Anterior cingulate cortex (tissue), 58 donors: ENCODE measurements around the gene TACR2.

Experiments
- DNase-seq, 58 donors: peaks; one replicate each; lab custom pipeline; 2025; lab: John Stamatoyannopoulos, UW

The TACR2 gene

GRCh38 chr10:69377933-69378332 lies 38.8 kb downstream of the TACR2 start:
- DNase-seq: no peak

- DNase-seq: no peak
Measured at GRCh38 chr10:69377191-69377590, 39.5 kb downstream of the TACR2 start.

DNA sequence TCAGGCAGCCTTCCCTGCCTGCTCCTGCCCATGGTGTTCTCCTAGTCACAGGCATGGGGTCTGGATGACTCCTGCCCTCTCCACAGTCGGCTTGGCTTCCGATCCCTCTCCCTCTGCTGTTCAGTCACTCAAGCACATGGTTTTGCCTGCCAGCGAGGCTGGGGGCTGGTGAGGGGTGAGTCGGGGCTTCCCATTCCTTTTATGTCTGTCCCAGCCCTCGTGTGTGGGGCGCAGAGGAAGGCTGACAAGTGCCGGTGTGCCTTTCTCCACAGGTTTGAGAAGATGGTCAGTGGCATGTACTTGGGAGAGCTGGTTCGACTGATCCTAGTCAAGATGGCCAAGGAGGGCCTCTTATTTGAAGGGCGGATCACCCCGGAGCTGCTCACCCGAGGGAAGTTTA lies 40.1 kb downstream of the TACR2 start:
- DNase-seq: no peak

GRCh38 chr10:69375307-69376151 lies 41.2 kb downstream of the TACR2 start:
- DNase-seq: peak in 50 of 58 donors; percentile 24 to 91 (median 58)

- no peak for DNase-seq
Measured at GRCh38 chr10:69374931-69375306, 41.8 kb downstream of the TACR2 start.

DNA sequence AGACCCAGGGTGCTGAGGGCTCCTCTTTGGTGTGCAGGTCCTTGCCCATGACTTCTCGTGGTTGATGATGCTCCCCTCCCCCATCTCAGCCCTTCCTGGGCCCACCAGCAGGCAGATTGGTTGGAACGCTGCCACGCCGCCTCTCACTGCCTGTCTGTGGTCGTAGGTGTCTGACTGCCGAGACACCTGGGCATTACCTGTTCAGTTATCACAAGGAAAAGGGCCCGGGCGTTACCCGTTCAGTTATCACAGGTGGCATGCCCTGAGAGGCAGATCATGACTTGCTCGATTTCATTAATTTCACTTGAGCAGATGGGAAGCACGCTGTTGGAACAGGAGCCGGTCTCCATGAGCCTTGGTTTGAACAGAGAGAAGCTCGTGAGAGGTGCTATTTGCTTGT lies 42.5 kb downstream of the TACR2 start:
- no peak for DNase-seq

- no peak for DNase-seq
Measured at GRCh38 chr10:69372126-69372980, 44.4 kb downstream of the TACR2 start.

GRCh38 chr10:69367469-69367868 lies 49.2 kb downstream of the TACR2 start:
- no peak for DNase-seq

- DNase-seq: no peak
Measured at GRCh38 chr10:69366738-69367137, 50.0 kb downstream of the TACR2 start.

DNA sequence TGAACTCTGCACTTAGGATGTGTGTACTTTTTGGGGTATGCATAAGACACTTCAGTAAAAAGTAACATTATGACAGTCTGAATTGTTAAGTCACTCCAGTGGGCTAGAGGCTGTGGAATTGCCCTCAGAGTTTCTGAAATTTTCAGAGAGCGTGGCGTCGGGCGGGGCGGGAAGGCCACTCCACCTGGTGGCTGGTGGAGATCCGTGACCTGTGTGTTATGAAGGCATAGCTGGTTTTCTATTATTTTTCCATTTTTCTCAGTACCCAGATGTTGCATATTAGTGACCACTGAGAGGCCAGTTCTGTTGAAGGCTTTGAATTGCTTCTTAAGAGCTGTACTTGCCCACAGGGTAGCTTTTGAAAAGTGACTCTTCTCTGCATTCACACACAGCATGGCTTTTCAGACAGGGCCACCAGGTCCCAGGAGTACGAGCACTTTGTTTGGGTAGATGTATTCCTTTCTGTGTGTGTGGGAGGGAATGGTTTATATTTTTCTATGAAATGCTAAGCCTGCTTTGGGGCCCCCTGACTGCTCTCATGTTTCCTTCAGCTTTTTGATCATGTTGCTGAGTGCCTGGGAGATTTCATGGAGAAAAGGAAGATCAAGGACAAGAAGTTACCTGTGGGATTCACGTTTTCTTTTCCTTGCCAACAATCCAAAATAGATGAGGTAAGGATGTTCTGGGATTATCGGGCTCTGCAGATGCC lies 52.3 kb downstream of the TACR2 start:
- DNase-seq: no peak

- DNase-seq: no peak
Measured at GRCh38 chr10:69363666-69364065, 53.1 kb downstream of the TACR2 start.

GRCh38 chr10:69362471-69362954 lies 54.2 kb downstream of the TACR2 start:
- peak in 1 of 58 donors; percentile 11 for DNase-seq

DNA sequence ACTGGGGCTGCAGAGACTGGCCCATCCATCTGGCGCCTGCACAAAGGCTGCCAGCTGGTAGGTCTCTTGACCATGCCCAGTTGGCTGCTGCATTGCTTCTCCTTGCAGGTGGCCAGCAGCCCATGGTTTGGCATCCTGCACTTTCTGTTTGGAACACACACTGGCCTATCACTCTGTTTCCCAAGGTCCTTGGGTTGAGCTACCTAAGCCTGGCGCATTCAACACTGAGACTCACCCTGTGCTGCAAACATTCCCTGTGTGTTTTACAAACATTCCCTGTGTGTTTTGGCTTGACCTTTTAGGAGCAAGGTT lies 55.5 kb downstream of the TACR2 start:
- peak in 2 of 58 donors; percentile 15 to 38 for DNase-seq

DNA sequence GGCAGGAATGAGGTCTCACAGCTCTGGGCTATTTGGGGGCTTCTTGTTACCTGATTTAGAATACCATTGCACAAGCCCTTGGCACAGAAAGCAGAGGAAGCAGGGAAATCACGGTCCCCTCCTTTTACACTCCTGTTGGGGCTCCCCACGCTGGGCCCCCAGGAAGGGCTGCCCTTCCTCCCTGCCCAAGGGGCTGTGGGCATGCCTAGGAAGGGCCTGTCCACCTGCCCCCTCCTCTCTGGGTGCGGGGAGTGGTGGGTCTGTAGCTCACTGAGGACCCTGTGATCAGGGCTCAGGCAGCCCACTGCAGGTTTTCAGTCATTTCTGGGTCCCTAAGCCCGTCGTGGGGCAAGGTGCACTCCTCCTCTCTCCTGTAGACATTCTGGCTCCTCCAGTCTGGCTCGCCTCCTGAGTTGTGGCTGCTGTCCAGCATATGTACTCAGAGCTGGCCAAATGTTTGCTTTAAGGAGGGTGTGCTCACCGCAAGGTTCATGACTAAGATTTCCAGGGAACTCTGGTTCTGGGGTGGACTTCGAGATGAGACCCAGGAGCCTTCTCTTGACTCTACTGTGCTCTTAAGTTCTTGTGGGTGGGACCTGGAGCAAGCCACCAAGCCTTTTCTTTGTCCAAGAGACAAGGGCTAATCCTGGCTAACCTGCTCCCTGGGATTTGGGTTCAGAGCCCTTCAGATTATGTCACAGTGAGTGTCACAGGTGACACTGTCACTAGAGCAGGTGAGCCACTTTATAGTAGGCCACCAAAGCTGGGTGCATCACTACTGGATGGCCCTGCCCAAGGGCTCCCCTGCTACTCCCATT lies 56.0 kb downstream of the TACR2 start:
- DNase-seq: peak in 7 of 58 donors; percentile 17 to 63 (median 28)

DNA sequence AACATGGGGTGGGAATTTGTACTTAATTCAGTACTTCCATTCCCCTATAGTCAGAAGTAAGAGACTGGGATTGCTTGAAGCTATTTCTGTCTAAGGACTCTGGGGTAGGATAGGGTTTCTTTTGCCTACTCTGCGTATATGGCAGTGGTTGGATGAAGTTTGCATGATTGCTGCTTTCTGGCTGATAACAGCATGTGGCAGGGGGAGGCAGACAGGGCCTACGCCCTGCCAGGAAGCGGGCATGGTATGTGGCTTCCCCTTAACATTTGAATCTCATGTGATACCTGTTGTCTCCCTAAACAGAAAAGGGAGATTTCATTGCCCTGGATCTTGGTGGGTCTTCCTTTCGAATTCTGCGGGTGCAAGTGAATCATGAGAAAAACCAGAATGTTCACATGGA lies 57.1 kb downstream of the TACR2 start:
- no peak for DNase-seq

- no peak for DNase-seq
Measured at GRCh38 chr10:69359148-69359547, 57.6 kb downstream of the TACR2 start.

- DNase-seq: no peak
Measured at GRCh38 chr10:69358148-69358795, 58.4 kb downstream of the TACR2 start.

DNA sequence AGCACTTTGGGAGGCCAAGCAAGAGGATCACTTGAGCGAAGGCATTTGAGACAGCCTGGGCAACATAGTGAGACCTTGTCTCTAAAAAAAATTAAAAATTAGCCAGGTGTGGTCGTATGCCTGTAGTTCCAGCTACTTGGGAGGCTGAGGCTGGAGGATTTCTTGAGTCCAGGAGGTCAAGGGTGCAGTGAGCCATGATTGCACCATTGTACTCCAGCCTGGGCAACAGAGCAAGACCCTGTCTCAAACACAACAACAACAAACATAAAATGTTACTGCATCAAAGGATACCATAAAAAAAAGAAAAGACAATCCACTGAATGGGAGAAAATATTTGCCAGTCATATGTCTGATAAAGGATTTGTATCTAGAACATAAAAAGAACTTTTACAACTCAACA lies 60.5 kb downstream of the TACR2 start:
- no peak for DNase-seq

DNA sequence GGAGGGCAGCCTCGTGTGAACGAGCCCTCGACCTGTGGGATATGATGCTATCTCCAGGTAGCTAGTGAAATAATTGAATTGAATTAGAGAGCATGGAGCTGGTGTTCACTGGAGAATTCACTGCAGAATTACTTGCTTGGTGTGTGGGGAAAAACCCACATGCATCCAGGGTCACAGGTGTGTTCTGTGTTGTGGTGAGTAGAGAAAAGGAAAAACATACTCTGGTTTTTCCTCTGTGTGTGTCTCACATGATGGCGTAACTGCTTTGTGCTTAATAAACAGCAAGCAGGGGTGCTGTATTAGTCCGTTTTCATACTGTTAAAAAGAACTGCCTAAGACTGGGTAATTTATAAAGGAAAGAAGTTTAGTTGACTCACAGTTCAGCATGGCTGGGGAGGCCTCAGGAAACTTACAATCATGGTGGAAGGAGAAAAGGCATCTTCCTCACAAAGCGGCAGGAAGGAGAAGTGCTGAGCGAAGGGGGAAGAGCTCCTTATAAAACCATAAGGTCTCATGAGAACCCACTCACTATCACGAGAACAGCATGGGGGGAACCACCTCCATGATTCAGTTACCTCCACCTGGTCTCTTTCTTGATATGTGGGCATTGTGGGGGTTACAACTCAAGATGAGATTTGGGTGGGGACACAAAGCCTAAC lies 62.6 kb downstream of the TACR2 start:
- no peak for DNase-seq
